Osteocyte (in vitro differentiated cells): ENCODE results near the gene MARCHF10. TPM values are rescaled to one million over a fixed set of nuclear protein-coding genes. Genes with fewer than 3 reads are reported as not detected.

Source experiments
- DNase-seq: peaks from one replicate; pipeline ENCODE4 v3.0.0; 2021; ENCODE audit warnings: mixed read lengths; ENCODE audit not compliant: unreplicated experiment; ENCODE audit errors: extremely low spot score
- H3K27ac Mint-ChIP-seq: one replicate; pipeline ENCODE4 v1.8.0; 2021; ENCODE audit warnings: mild to moderate bottlenecking, mixed read lengths; ENCODE audit not compliant: unreplicated experiment
- H3K27me3 Mint-ChIP-seq: one replicate; pipeline ENCODE4 v1.8.0; 2021; ENCODE audit warnings: mixed read lengths; ENCODE audit not compliant: unreplicated experiment
- H3K36me3 Mint-ChIP-seq: one replicate; pipeline ENCODE4 v1.8.0; 2021; ENCODE audit warnings: mixed read lengths; ENCODE audit not compliant: unreplicated experiment
- H3K4me1 Mint-ChIP-seq: one replicate; pipeline ENCODE4 v1.8.0; 2021; ENCODE audit warnings: mixed read lengths; ENCODE audit not compliant: unreplicated experiment
- H3K4me3 Mint-ChIP-seq: one replicate; pipeline ENCODE4 v1.8.0; 2021; ENCODE audit warnings: mild to moderate bottlenecking, moderate library complexity, mixed read lengths; ENCODE audit not compliant: unreplicated experiment
- H3K9me3 Mint-ChIP-seq: one replicate; pipeline ENCODE4 v1.8.0; 2021; ENCODE audit warnings: mixed read lengths; ENCODE audit not compliant: unreplicated experiment
- CTCF ChIP-seq: fragments of 200-600 bp; sonication (generic); IDR thresholded peaks from 2 replicates; pipeline ENCODE4 v1.5.0; 2021; ENCODE audit warnings: antibody characterized with exemption, mild to moderate bottlenecking, moderate library complexity
- total RNA-seq: library from RNA; stranded (reverse); gene quantifications from 2 replicates; pipeline ENCODE4 v1.2.1, GENCODE V29; 2021

The MARCHF10 gene
- total RNA-seq, 1 donor from 2014 or later: not detected

- H3K9me3 Mint-ChIP-seq: no peaks in the 10 kb centered on the region
- no peak overlapping the region for H3K27ac Mint-ChIP-seq
- H3K4me3 Mint-ChIP-seq: no peak overlapping the region
- no peak for DNase-seq
- H3K4me1 Mint-ChIP-seq: peaks cover 5% of the 10 kb centered on the region
- TF ChIP-seq CTCF: no peak
- H3K36me3 Mint-ChIP-seq: no peaks in the 10 kb centered on the region
- H3K27me3 Mint-ChIP-seq: no peaks in the 10 kb centered on the region
Measured at GRCh38 chr17:62765351-62765750, 42.8 kb downstream of the MARCHF10 start.

GRCh38 chr17:62763891-62764600 lies 44.1 kb downstream of the MARCHF10 start:
- no peak overlapping the region for H3K4me3 Mint-ChIP-seq
- peaks cover 8% of the 10 kb centered on the region for H3K4me1 Mint-ChIP-seq
- no peaks in the 10 kb centered on the region for H3K36me3 Mint-ChIP-seq
- DNase-seq: no peak
- TF ChIP-seq CTCF: no peak
- H3K9me3 Mint-ChIP-seq: no peaks in the 10 kb centered on the region
- H3K27me3 Mint-ChIP-seq: peaks cover 2% of the 10 kb centered on the region
- H3K27ac Mint-ChIP-seq: no peak overlapping the region

GRCh38 chr17:62761884-62762283 lies 46.2 kb downstream of the MARCHF10 start:
- no peak for TF ChIP-seq CTCF
- Mint-ChIP-seq H3K27me3 (peaks cover 2% of the 10 kb centered on the region), H3K36me3 (no peaks in the 10 kb centered on the region), H3K4me1 (peaks cover 8% of the 10 kb centered on the region), H3K4me3 (no peak overlapping the region), H3K9me3 (no peaks in the 10 kb centered on the region), H3K27ac (no peak overlapping the region)
- no peak for DNase-seq

GRCh38 chr17:62760945-62761267 lies 47.2 kb downstream of the MARCHF10 start:
- H3K27me3 Mint-ChIP-seq: peaks cover 2% of the 10 kb centered on the region
- no peaks in the 10 kb centered on the region for H3K9me3 Mint-ChIP-seq
- no peaks in the 10 kb centered on the region for H3K36me3 Mint-ChIP-seq
- no peak overlapping the region for H3K27ac Mint-ChIP-seq
- peaks cover 8% of the 10 kb centered on the region for H3K4me1 Mint-ChIP-seq
- TF ChIP-seq CTCF: no peak
- DNase-seq: no peak
- H3K4me3 Mint-ChIP-seq: no peak overlapping the region

- TF ChIP-seq CTCF: no peak
- peaks cover 2% of the 10 kb centered on the region for H3K27me3 Mint-ChIP-seq
- no peaks in the 10 kb centered on the region for H3K36me3 Mint-ChIP-seq
- H3K9me3 Mint-ChIP-seq: no peaks in the 10 kb centered on the region
- DNase-seq: no peak
- H3K27ac Mint-ChIP-seq: no peak overlapping the region
- peaks cover 8% of the 10 kb centered on the region for H3K4me1 Mint-ChIP-seq
- H3K4me3 Mint-ChIP-seq: no peak overlapping the region
Measured at GRCh38 chr17:62760059-62760944, 47.8 kb downstream of the MARCHF10 start.
